Sigmoid colon (tissue), 7 donors: ENCODE measurements around the gene ROBO1. TPM values are rescaled to one million over a fixed set of nuclear protein-coding genes. Genes with fewer than 3 reads are reported as not detected.
A peak's percentile ranks its signal among the peaks of the same experiment; 100 is the strongest.

Experiments
- DNase-seq: peaks from one replicate; pipeline ENCODE4 v3.0.0-alpha.2; 2019
- H3K27ac ChIP-seq, 4 donors: fragments of 200-600 bp; sonication (generic); one replicate each; pipeline ENCODE4 v1.5.1; 2016 to 2019; ENCODE audit warnings: mild to moderate bottlenecking in 1 of 4
- H3K27me3 ChIP-seq, 3 donors: fragments of 200-600 bp; sonication (generic); one replicate each; pipeline ENCODE4 v1.5.1; 2019; ENCODE audit warnings: mild to moderate bottlenecking in 1 of 3
- H3K36me3 ChIP-seq, 4 donors: fragments of 200-600 bp; sonication (generic); one replicate each; pipeline ENCODE4 v1.5.1; 2016 to 2019
- H3K4me1 ChIP-seq, 4 donors: fragments of 200-600 bp; sonication (generic); one replicate each; pipeline ENCODE4 v1.5.1; 2017 to 2019
- H3K4me3 ChIP-seq, 4 donors: fragments of 200-600 bp; sonication (generic); one replicate each; pipeline ENCODE4 v1.5.1; 2017 to 2019; ENCODE audit warnings: mild to moderate bottlenecking in 2 of 4, moderate library complexity in 1 of 4
- H3K9me3 ChIP-seq, 4 donors: fragments of 200-600 bp in 3 of 4; sonication (generic) in 3 of 4; one replicate each; pipeline versions ENCODE4 v1.5.1 to v1.6.1; 2013 to 2019
- CTCF ChIP-seq, 4 experiments: fragments of 450-650 bp in 3 of 4; fragments of 200-600 bp in 1 of 4; IDR thresholded peaks; one replicate each; pipeline ENCODE4 v1.5.1; 2016 to 2019; ENCODE audit warnings: antibody characterized with exemption in 4 of 4, mild to moderate bottlenecking in 3 of 4, moderate library complexity in 2 of 4
- EP300 ChIP-seq, 4 donors: sonication (generic); formaldehyde crosslinking; IDR thresholded peaks; one replicate each; pipeline ENCODE4 v1.6.1; 2017; ENCODE audit warnings: antibody characterized with exemption in 4 of 4
- POLR2A ChIP-seq, 2 donors: fragments of 450-650 bp; IDR thresholded peaks; one replicate each; pipeline ENCODE4 v1.6.1; 2016; ENCODE audit warnings: antibody characterized with exemption in 2 of 2, mild to moderate bottlenecking in 2 of 2, moderate library complexity in 2 of 2
- POLR2AphosphoS5 ChIP-seq, 4 donors: sonication (generic); formaldehyde crosslinking; IDR thresholded peaks; one replicate each; pipeline ENCODE4 v1.6.1; 2017; ENCODE audit warnings: antibody characterized with exemption in 4 of 4
- WGBS, 2 donors: extraction: QIAGEN DNeasy Blood & Tissue Kit; methylation state at CpG; one replicate each; pipeline ENCODE4 v1.1.7; 2013; 5-methylcytosine and 5-hydroxymethylcytosine counted together
- intact Hi-C: fragments of 100-400 bp; cut with DNase I; formaldehyde crosslinking; loops from one replicate; pipeline ENCODE4 v1.15.1; 2023
- polyA plus RNA-seq, 3 donors: library from polyadenylated mRNA; stranded (reverse); fragments of 200-250 nt; gene quantifications; one replicate each; pipeline ENCODE4 v1.2.3, GENCODE V29; 2013
- total RNA-seq, 4 donors: library from RNA; depleted of rRNA; stranded (reverse); fragments of >200 nt; gene quantifications; one replicate each; pipeline ENCODE4 v1.1.0, GENCODE V29; 2016
- donor health status: healthy with polysubstance abuse.
- donor health status: Bipolar disorder and iron deficiency.
- donor health status: healthy.

Gene ROBO1
- total and polyA plus RNA-seq, 7 donors: 0.69 to 45.7 (median 32.4) TPM

GRCh38 chr3:79521221-79521848 lies 246.5 kb downstream of the ROBO1 start:
- WGBS, 2 donors: 5 to 11% methylated on average over 8 of the region's 8 CpGs
- intact Hi-C loops: no loop called here
- Histone ChIP-seq H3K36me3 (no peaks in the 10 kb centered on the region), H3K27me3 (no peaks in the 10 kb centered on the region), H3K9me3 (no peaks in the 10 kb centered on the region), H3K4me3 (no peak overlapping the region), H3K27ac (no peak overlapping the region), H3K4me1 (no peaks in the 10 kb centered on the region)
- TF ChIP-seq CTCF (IDR thresholded peaks at IDR 0.05) (peak; percentile 13 to 59 (median 27)), POLR2AphosphoS5 (IDR thresholded peaks at IDR 0.05) (no peak), POLR2A (IDR thresholded peaks at IDR 0.05) (no peak)
- no peak for DNase-seq

GRCh38 chr3:79517766-79518413 lies 249.9 kb downstream of the ROBO1 start:
- DNase-seq: no peak
- WGBS, 2 donors: 10 to 22% methylated on average over 2 of the region's 2 CpGs

GRCh38 chr3:79516795-79517194 lies 251.0 kb downstream of the ROBO1 start:
- TF ChIP-seq CTCF (IDR thresholded peaks at IDR 0.05) (no peak), POLR2AphosphoS5 (IDR thresholded peaks at IDR 0.05) (no peak), POLR2A (IDR thresholded peaks at IDR 0.05) (no peak), EP300 (IDR thresholded peaks at IDR 0.05) (no peak)
- H3K27ac ChIP-seq: no peak overlapping the region
- H3K27me3 ChIP-seq: no peaks in the 10 kb centered on the region
- DNase-seq: no peak
- no peaks in the 10 kb centered on the region for H3K36me3 ChIP-seq
- H3K4me1 ChIP-seq: peaks cover 0 to 14% (median 0%) of the 10 kb centered on the region in 4 donors
- H3K9me3 ChIP-seq: no peaks in the 10 kb centered on the region
- intact Hi-C loops: loop anchor here (5.0 kb wide), 1 partner anchor 1171 kb away; no protein-coding TSS in a partner anchor
- no peak overlapping the region for H3K4me3 ChIP-seq
- WGBS, 2 donors: 63 to 82% methylated on average over 4 of the region's 4 CpGs

More at GRCh38 chr3:79517766-79518413, 249.9 kb downstream of the ROBO1 start:
- no peaks in the 10 kb centered on the region for H3K36me3 ChIP-seq
- H3K27ac ChIP-seq: no peak overlapping the region
- no peaks in the 10 kb centered on the region for H3K9me3 ChIP-seq
- H3K27me3 ChIP-seq: no peaks in the 10 kb centered on the region
- peaks cover 0 to 14% (median 0%) of the 10 kb centered on the region in 4 donors for H3K4me1 ChIP-seq
- TF ChIP-seq CTCF (IDR thresholded peaks at IDR 0.05): peak in 2 of 4 experiments; percentile 9 to 17
- TF ChIP-seq POLR2AphosphoS5 (IDR thresholded peaks at IDR 0.05): no peak
- no peak for TF ChIP-seq EP300 (IDR thresholded peaks at IDR 0.05)
- H3K4me3 ChIP-seq: no peak overlapping the region
- intact Hi-C loops: loop anchor here (5.0 kb wide), 1 partner anchor 1169 kb away; no protein-coding TSS in a partner anchor

- Histone ChIP-seq H3K4me1 (peaks cover 0 to 14% (median 0%) of the 10 kb centered on the region in 4 donors), H3K36me3 (no peaks in the 10 kb centered on the region), H3K27ac (no peak overlapping the region), H3K4me3 (peak overlapping the region in 1 of 4 donors; percentile 6), H3K9me3 (no peaks in the 10 kb centered on the region), H3K27me3 (no peaks in the 10 kb centered on the region)
- WGBS, 2 donors: 56 to 66% methylated on average over 4 of the region's 4 CpGs
- TF ChIP-seq POLR2A (IDR thresholded peaks at IDR 0.05) (no peak), POLR2AphosphoS5 (IDR thresholded peaks at IDR 0.05) (no peak), EP300 (IDR thresholded peaks at IDR 0.05) (no peak), CTCF (IDR thresholded peaks at IDR 0.05) (no peak)
- intact Hi-C loops: loop anchor here (5.0 kb wide), 1 partner anchor 1172 kb away; no protein-coding TSS in a partner anchor
- no peak for DNase-seq
Observed at GRCh38 chr3:79515072-79515471, 252.7 kb downstream of the ROBO1 start.
